Measurements from ENCODE around the gene POF1B.

The POF1B gene

GRCh38 chrX:85379174-85379907, at the start of gene POF1B:
Gene POF1B (minus strand): TSS chrX:85379665. CDS start chrX:85379454, 211 bp downstream.
- H3K36me3 ChIP-seq (ENCODE audit: control insufficient read depth, insufficient read depth, low read length) = no peaks in the 10 kb centered on the region
- no peak within 1 kb of the TSS for H3K4me3 ChIP-seq (ENCODE audit: low read depth, low read length)
- no peaks in the 10 kb centered on the region for H3K4me1 ChIP-seq (ENCODE audit: control insufficient read depth, insufficient read depth, low read length)
- H3K9me3 ChIP-seq (ENCODE audit: control insufficient read depth, insufficient read depth, low read length) = peaks cover 5% of the 10 kb centered on the region; the same call in 1 of the 2 replicates
- H3K27ac ChIP-seq (ENCODE audit: low read depth, low read length) = no peak within 1 kb of the TSS
- H3K27me3 ChIP-seq (ENCODE audit: control insufficient read depth, insufficient read depth, low read length) = no peaks in the 10 kb centered on the region
- H3K9ac ChIP-seq (ENCODE audit: low read depth, low read length) = no peak within 1 kb of the TSS

GRCh38 chrX:85429066-85429465, 49.6 kb upstream of the POF1B start:
- Histone ChIP-seq H3K27me3 (ENCODE audit: control insufficient read depth, insufficient read depth, low read length) (peaks cover 9% of the 10 kb centered on the region; the same call in 1 of the 2 replicates), H3K9ac (ENCODE audit: low read depth, low read length) (no peak overlapping the region), H3K36me3 (ENCODE audit: control insufficient read depth, insufficient read depth, low read length) (no peaks in the 10 kb centered on the region), H3K9me3 (ENCODE audit: control insufficient read depth, insufficient read depth, low read length) (0 out of 2 replicates have a peak, but pooled peaks cover 3% of the 10 kb centered on the region), H3K27ac (ENCODE audit: low read depth, low read length) (no peak overlapping the region), H3K4me1 (ENCODE audit: control insufficient read depth, insufficient read depth, low read length) (no peaks in the 10 kb centered on the region), H3K4me3 (ENCODE audit: low read depth, low read length) (no peak overlapping the region)

GRCh38 chrX:85419293-85419692, 39.8 kb upstream of the POF1B start:
- Histone ChIP-seq H3K9ac (ENCODE audit: low read depth, low read length) (no peak overlapping the region), H3K36me3 (ENCODE audit: control insufficient read depth, insufficient read depth, low read length) (no peaks in the 10 kb centered on the region), H3K27me3 (ENCODE audit: control insufficient read depth, insufficient read depth, low read length) (no peaks in the 10 kb centered on the region), H3K27ac (ENCODE audit: low read depth, low read length) (no peak overlapping the region), H3K4me1 (ENCODE audit: control insufficient read depth, insufficient read depth, low read length) (no peaks in the 10 kb centered on the region), H3K9me3 (ENCODE audit: control insufficient read depth, insufficient read depth, low read length) (0 out of 2 replicates have a peak, but pooled peaks cover 2% of the 10 kb centered on the region), H3K4me3 (ENCODE audit: low read depth, low read length) (no peak overlapping the region)

GRCh38 chrX:85391878-85392238, 12.4 kb upstream of the POF1B start:
- Histone ChIP-seq H3K4me1 (ENCODE audit: control insufficient read depth, insufficient read depth, low read length) (no peaks in the 10 kb centered on the region), H3K27ac (ENCODE audit: low read depth, low read length) (no peak overlapping the region)

GRCh38 chrX:85391185-85391877, 11.9 kb upstream of the POF1B start:
- Histone ChIP-seq H3K9me3 (ENCODE audit: control insufficient read depth, insufficient read depth, low read length) (peaks cover 3% of the 10 kb centered on the region), H3K36me3 (ENCODE audit: control insufficient read depth, insufficient read depth, low read length) (no peaks in the 10 kb centered on the region), H3K4me3 (ENCODE audit: low read depth, low read length) (no peak overlapping the region), H3K27ac (ENCODE audit: low read depth, low read length) (no peak overlapping the region), H3K4me1 (ENCODE audit: control insufficient read depth, insufficient read depth, low read length) (no peaks in the 10 kb centered on the region), H3K9ac (ENCODE audit: low read depth, low read length) (no peak overlapping the region), H3K27me3 (ENCODE audit: control insufficient read depth, insufficient read depth, low read length) (no peaks in the 10 kb centered on the region)

More at GRCh38 chrX:85391878-85392238, 12.4 kb upstream of the POF1B start:
- Histone ChIP-seq H3K36me3 (ENCODE audit: control insufficient read depth, insufficient read depth, low read length) (no peaks in the 10 kb centered on the region), H3K9ac (ENCODE audit: low read depth, low read length) (no peak overlapping the region), H3K4me3 (ENCODE audit: low read depth, low read length) (no peak overlapping the region), H3K27me3 (ENCODE audit: control insufficient read depth, insufficient read depth, low read length) (no peaks in the 10 kb centered on the region), H3K9me3 (ENCODE audit: control insufficient read depth, insufficient read depth, low read length) (peaks cover 3% of the 10 kb centered on the region)

- Histone ChIP-seq H3K4me3 (ENCODE audit: low read depth, low read length) (no peak overlapping the region), H3K9ac (ENCODE audit: low read depth, low read length) (no peak overlapping the region), H3K4me1 (ENCODE audit: control insufficient read depth, insufficient read depth, low read length) (no peaks in the 10 kb centered on the region), H3K27ac (ENCODE audit: low read depth, low read length) (no peak overlapping the region), H3K36me3 (ENCODE audit: control insufficient read depth, insufficient read depth, low read length) (no peaks in the 10 kb centered on the region), H3K9me3 (ENCODE audit: control insufficient read depth, insufficient read depth, low read length) (peaks cover 10% of the 10 kb centered on the region; the same call in 1 of the 2 replicates), H3K27me3 (ENCODE audit: control insufficient read depth, insufficient read depth, low read length) (no peaks in the 10 kb centered on the region)
Observed at GRCh38 chrX:85381602-85382001, 2.1 kb upstream of the POF1B start.

- no peak overlapping the region for H3K27ac ChIP-seq (ENCODE audit: low read depth, low read length)
- no peak overlapping the region for H3K9ac ChIP-seq (ENCODE audit: low read depth, low read length)
- H3K9me3 ChIP-seq (ENCODE audit: control insufficient read depth, insufficient read depth, low read length) = peaks cover 5% of the 10 kb centered on the region; the same call in 1 of the 2 replicates
- H3K4me1 ChIP-seq (ENCODE audit: control insufficient read depth, insufficient read depth, low read length) = no peaks in the 10 kb centered on the region
- no peaks in the 10 kb centered on the region for H3K36me3 ChIP-seq (ENCODE audit: control insufficient read depth, insufficient read depth, low read length)
- no peaks in the 10 kb centered on the region for H3K27me3 ChIP-seq (ENCODE audit: control insufficient read depth, insufficient read depth, low read length)
- no peak overlapping the region for H3K4me3 ChIP-seq (ENCODE audit: low read depth, low read length)
Observed at GRCh38 chrX:85378461-85378860, 1.0 kb downstream of the POF1B start.

- H3K4me1 ChIP-seq (ENCODE audit: control insufficient read depth, insufficient read depth, low read length) = no peaks in the 10 kb centered on the region
- no peak overlapping the region for H3K4me3 ChIP-seq (ENCODE audit: low read depth, low read length)
- H3K27me3 ChIP-seq (ENCODE audit: control insufficient read depth, insufficient read depth, low read length) = no peaks in the 10 kb centered on the region
- H3K9ac ChIP-seq (ENCODE audit: low read depth, low read length) = no peak overlapping the region
- peaks cover 5% of the 10 kb centered on the region; the same call in 1 of the 2 replicates for H3K9me3 ChIP-seq (ENCODE audit: control insufficient read depth, insufficient read depth, low read length)
- H3K27ac ChIP-seq (ENCODE audit: low read depth, low read length) = no peak overlapping the region
- no peaks in the 10 kb centered on the region for H3K36me3 ChIP-seq (ENCODE audit: control insufficient read depth, insufficient read depth, low read length)
Observed at GRCh38 chrX:85375333-85375738, 4.1 kb downstream of the POF1B start.

GRCh38 chrX:85365370-85365995, 14.0 kb downstream of the POF1B start:
- H3K4me3 ChIP-seq (ENCODE audit: low read depth, low read length) = no peak overlapping the region
- no peaks in the 10 kb centered on the region for H3K36me3 ChIP-seq (ENCODE audit: control insufficient read depth, insufficient read depth, low read length)
- H3K9me3 ChIP-seq (ENCODE audit: control insufficient read depth, insufficient read depth, low read length) = peaks cover 5% of the 10 kb centered on the region; the same call in 1 of the 2 replicates
- no peak overlapping the region for H3K9ac ChIP-seq (ENCODE audit: low read depth, low read length)
- no peaks in the 10 kb centered on the region for H3K4me1 ChIP-seq (ENCODE audit: control insufficient read depth, insufficient read depth, low read length)
- no peaks in the 10 kb centered on the region for H3K27me3 ChIP-seq (ENCODE audit: control insufficient read depth, insufficient read depth, low read length)
- H3K27ac ChIP-seq (ENCODE audit: low read depth, low read length) = no peak overlapping the region

- no peaks in the 10 kb centered on the region for H3K4me1 ChIP-seq (ENCODE audit: control insufficient read depth, insufficient read depth, low read length)
- no peak overlapping the region for H3K27ac ChIP-seq (ENCODE audit: low read depth, low read length)
- H3K9ac ChIP-seq (ENCODE audit: low read depth, low read length) = no peak overlapping the region
- no peaks in the 10 kb centered on the region for H3K36me3 ChIP-seq (ENCODE audit: control insufficient read depth, insufficient read depth, low read length)
- H3K27me3 ChIP-seq (ENCODE audit: control insufficient read depth, insufficient read depth, low read length) = no peaks in the 10 kb centered on the region
- no peak overlapping the region for H3K4me3 ChIP-seq (ENCODE audit: low read depth, low read length)
- H3K9me3 ChIP-seq (ENCODE audit: control insufficient read depth, insufficient read depth, low read length) = peaks cover 5% of the 10 kb centered on the region; the same call in 1 of the 2 replicates
Observed at GRCh38 chrX:85359051-85359450, 20.4 kb downstream of the POF1B start.

GRCh38 chrX:85345523-85345922, 33.9 kb downstream of the POF1B start:
- no peak overlapping the region for H3K9ac ChIP-seq (ENCODE audit: low read depth, low read length)
- H3K27me3 ChIP-seq (ENCODE audit: control insufficient read depth, insufficient read depth, low read length) = no peaks in the 10 kb centered on the region
- H3K4me1 ChIP-seq (ENCODE audit: control insufficient read depth, insufficient read depth, low read length) = no peaks in the 10 kb centered on the region
- H3K9me3 ChIP-seq (ENCODE audit: control insufficient read depth, insufficient read depth, low read length) = peaks cover 9% of the 10 kb centered on the region; the same call in 1 of the 2 replicates
- no peak overlapping the region for H3K27ac ChIP-seq (ENCODE audit: low read depth, low read length)
- H3K4me3 ChIP-seq (ENCODE audit: low read depth, low read length) = no peak overlapping the region
- H3K36me3 ChIP-seq (ENCODE audit: control insufficient read depth, insufficient read depth, low read length) = no peaks in the 10 kb centered on the region
